Measurements from ENCODE around the gene FAM107B. TPM values are rescaled to one million over a fixed set of nuclear protein-coding genes. Genes with fewer than 3 reads are reported as not detected.

The FAM107B gene
- total and polyA plus RNA-seq, 2 of the 8 experiments (the other 6 are each of a cell fraction or from before 2014, with no cell fraction given): 7.5 to 28.1 TPM

- Histone ChIP-seq H2BK120ac (replicated peaks; ENCODE audit: low read depth, low read length) (no peak overlapping the region), H3K56ac (replicated peaks; ENCODE audit: insufficient read length, low read depth, low read length) (no peak overlapping the region), H3K9ac (replicated peaks in 1 of 4; ENCODE audit: extremely low read depth in 1 of 4, low read depth in 3 of 4, low read length in 3 of 4) (no peak overlapping the region), H3K23me2 (ENCODE audit: low read depth, low read length) (no peaks in the 10 kb centered on the region; the same call in 1 of the 2 replicates), H3K18ac (ENCODE audit: extremely low read depth, low read length) (no peak overlapping the region), H3K4ac (replicated peaks; ENCODE audit: insufficient read length, low read depth, low read length) (no peak overlapping the region), H3K23ac (ENCODE audit: insufficient read length) (no peak overlapping the region), H3K4me3 (ENCODE audit: extremely low read depth in 1 of 4, insufficient read depth in 2 of 4, low read depth in 3 of 4, low read length in 4 of 4) (no peak overlapping the region), H2BK15ac (ENCODE audit: low read length) (no peak overlapping the region), H3K27ac (ENCODE audit: low read depth, low read length) (no peak overlapping the region), H3K36me3 (ENCODE audit: control insufficient read depth in 2 of 4, insufficient read depth in 4 of 4, low read length in 3 of 4) (no peaks in the 10 kb centered on the region), H2BK12ac (ENCODE audit: low read depth, low read length) (no peak overlapping the region), H4K20me1 (replicated peaks in 1 of 2; ENCODE audit: control insufficient read depth in 1 of 2, insufficient read depth in 2 of 2, low read length in 2 of 2) (peaks cover 1 to 3% of the 10 kb centered on the region in 2 experiments), H4K91ac (replicated peaks; ENCODE audit: insufficient read length, low read length) (no peak overlapping the region), H3K79me1 (ENCODE audit: low read depth, low read length) (peaks cover 6% of the 10 kb centered on the region; the same call in 1 of the 2 replicates), H2AFZ (ENCODE audit: low read length) (no peak overlapping the region), H3K4me1 (replicated peaks in 1 of 4; ENCODE audit: control insufficient read depth in 3 of 4, insufficient read depth in 4 of 4, low read length in 3 of 4) (peaks cover 3 to 18% (median 15%) of the 10 kb centered on the region in 4 experiments), H4K8ac (ENCODE audit: extremely low read depth, insufficient read depth, low read length) (no peak overlapping the region), H3K27me3 (replicated peaks in 1 of 4; ENCODE audit: control insufficient read depth in 3 of 4, extremely low read depth in 1 of 4, insufficient read depth in 3 of 4, low read length in 3 of 4) (no peaks in the 10 kb centered on the region), H3K9me3 (ENCODE audit: insufficient read depth in 2 of 2, low read depth in 1 of 2, low read length in 1 of 2) (no peaks in the 10 kb centered on the region), H3K14ac (ENCODE audit: insufficient read length) (no peak overlapping the region), H2AK5ac (ENCODE audit: low read depth, low read length) (no peak overlapping the region), H3K79me2 (ENCODE audit: control insufficient read depth in 1 of 2, insufficient read depth in 2 of 2, low read length in 2 of 2) (peaks cover 0 to 7% of the 10 kb centered on the region in 2 experiments; a peak in 2 of 4 replicates), H3K4me2 (ENCODE audit: insufficient read depth in 1 of 2, low read depth in 2 of 2, low read length in 2 of 2) (no peak overlapping the region), H2BK20ac (ENCODE audit: low read length) (no peak overlapping the region), H2BK5ac (ENCODE audit: low read depth, low read length) (no peak overlapping the region), H4K5ac (ENCODE audit: insufficient read length, low read depth, low read length) (no peak overlapping the region)
- no peak for FAIRE-seq
- DNase-seq (ENCODE audit: low read depth in 1 of 2, low spot score in 2 of 2): no peak
- WGBS, 2 experiments (ENCODE audit: extremely low coverage in 1 of 2, insufficient coverage in 1 of 2, insufficient read length in 1 of 2, insufficient replicate concordance in 2 of 2, low coverage in 1 of 2, low lambda C conversion rate in 2 of 2, missing lambda C conversion rate in 1 of 2): 70% methylated on average over 4 of the region's 4 CpGs; no CpG with 5 or more reads in 1 of the 2 experiments
- POLR2A ChIA-PET (ENCODE audit: partially characterized antibody): interaction anchor here (1.1 kb wide), 1 partner anchor 52 kb away, joined by 5 read pairs; no protein-coding TSS in a partner anchor
- CTCF ChIA-PET (ENCODE audit: partially characterized antibody): interaction anchor here (1.4 to 11.3 kb wide), 2 partner anchors 8 to 14 kb away, joined by 4 to 112 read pairs; no protein-coding TSS in a partner anchor
Measured at GRCh38 chr10:14552015-14552414, 222.7 kb downstream of the FAM107B start.

Data from H1 (cell line).